HuH-7 (cell line): ENCODE data around the gene PIRT.

Experiments
- DNase-seq: peaks from one replicate; pipeline ENCODE4 v3.0.0; 2011; ENCODE audit warnings: low spot score

The PIRT gene

DNA sequence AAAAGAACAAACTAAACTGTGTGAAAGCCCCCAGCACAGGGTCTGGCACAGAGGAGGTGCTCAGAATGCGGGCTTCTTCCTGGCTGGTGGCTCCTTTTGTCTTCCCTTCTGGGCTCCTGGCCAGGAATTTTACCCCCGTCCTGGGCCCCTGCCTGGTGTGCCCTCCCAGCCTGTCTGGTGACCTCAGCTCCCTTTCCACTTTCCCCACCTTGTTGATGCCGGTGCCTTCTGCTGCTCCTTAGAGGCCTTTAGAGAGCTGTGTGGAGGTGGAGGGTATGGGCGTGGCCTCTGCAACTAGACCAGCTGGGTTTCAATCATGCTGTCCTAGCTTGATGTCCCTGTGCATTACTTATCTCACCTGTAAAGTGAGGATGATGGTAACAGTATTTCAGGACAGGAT lies 16.8 kb downstream of the PIRT start:
- DNase-seq, result no peak

DNA sequence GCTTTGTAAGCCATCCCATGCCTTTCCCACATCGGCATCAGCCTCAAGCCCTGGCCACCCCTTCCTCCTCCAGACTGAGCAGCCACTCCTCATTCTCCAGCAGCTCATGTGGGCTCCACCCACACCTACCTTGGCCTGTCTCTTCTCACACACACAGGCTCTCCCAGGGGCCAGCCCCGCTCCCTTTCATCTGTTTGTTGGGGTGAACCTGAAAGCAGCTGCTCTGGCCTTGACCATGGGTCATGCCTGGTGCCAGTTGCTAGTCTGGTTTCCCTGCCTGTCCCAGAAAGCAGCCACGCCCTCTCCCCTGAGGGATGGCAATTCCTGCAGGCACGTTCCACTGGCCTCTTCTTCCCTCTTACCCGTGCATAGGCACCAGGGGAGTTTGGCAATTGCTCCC lies 22.6 kb downstream of the PIRT start:
- DNase-seq, result no peak

- no peak for DNase-seq
Measured at GRCh38 chr17:10814075-10814474, 23.8 kb downstream of the PIRT start.

DNA sequence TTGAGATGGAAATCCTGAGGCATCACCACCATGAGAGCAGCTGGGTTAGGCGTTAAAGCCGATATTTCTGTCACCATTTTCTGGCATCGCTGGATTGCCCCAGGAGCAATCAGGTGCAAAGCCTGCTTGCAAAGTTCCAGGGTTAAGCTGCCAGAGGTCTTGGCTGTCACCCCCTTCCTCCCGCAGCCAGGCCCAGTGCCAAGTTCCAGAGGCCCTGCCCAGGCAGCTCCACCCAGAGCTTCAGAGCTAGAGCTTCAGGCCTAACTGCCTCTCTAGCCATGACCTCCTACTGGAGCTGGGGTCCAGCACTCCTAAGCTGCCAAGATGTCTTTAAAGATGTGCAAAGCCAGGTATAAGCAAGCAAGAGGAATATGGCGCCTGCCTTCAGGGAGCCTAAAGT lies 25.2 kb downstream of the PIRT start:
- no peak for DNase-seq

GRCh38 chr17:10809605-10810004 lies 28.3 kb downstream of the PIRT start:
- DNase-seq, result no peak

DNA sequence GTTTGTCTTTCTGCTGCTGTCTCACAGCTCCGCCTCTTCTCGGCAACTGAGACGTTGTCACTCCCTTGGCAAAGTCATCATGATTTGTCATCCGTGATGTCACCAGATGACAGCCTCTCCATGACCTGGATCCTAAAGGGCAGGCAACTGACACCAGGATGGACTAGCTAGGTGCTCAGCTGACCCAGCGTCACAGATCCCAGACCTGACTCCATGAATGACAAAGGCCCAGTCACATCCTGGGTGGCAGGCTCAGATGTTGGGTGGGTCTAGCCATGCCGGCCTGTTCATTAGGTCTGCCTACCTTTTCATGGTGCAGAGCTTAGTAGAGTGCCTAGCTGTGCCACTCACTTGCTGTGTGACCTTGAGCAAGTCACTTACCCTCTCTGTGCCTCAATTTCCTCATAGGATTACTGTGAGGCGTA lies 30.2 kb downstream of the PIRT start:
- DNase-seq, result no peak

GRCh38 chr17:10806545-10807262 lies 31.2 kb downstream of the PIRT start:
- DNase-seq, result no peak

DNA sequence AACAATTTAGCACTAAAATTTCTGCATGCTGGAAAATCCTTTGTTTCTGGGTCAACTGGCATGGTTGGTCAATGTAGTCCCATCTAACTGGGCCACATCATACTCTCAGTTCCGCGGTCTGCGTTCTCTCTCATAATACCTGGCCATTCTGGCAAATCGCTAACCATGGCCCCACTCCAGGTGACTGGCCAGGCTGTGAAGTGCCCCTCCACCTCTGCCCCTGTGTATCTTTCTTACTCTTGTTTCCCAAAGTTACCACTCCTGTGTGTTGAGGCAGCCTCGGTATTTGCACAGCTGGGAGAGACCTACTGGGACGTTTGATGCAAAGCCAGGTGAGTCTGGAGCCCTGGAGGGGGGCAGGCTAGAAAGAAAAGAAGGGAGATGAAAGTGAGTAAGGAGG lies 32.0 kb downstream of the PIRT start:
- no peak for DNase-seq

- no peak for DNase-seq
Measured at GRCh38 chr17:10804546-10804945, 33.3 kb downstream of the PIRT start.

DNA sequence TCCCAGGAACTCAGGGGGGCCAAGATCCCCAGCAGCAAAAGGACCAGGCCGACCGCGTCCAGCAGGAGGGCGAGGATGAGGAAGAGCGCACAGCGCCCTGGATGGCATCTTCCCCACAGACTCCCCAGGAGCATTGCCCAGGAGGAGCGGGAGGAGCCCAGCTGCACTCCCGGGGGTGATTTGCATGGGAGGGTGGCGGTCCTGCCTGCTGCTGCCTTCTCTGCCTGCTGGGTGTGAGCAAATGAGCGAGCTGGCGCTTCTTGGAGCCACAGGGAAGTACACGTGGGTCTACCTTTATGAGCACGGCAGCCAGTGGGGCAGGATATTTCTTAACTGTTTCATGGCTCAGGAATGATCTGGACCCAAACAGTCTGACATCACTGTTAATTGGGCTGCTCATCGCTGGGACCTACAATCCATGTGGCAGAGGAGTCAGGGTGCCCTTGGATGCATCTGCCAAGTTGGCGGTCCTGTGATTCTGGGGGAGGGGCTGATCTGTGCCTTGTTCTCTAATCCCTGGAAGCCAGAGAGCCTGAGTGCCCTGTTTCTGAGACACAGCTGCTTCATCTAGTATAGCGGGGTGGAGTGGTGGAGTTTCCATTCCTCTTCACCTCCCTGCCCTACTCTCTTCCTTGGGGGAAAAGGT lies 33.9 kb downstream of the PIRT start, which contains the start of gene TMEM238L:
Gene TMEM238L, minus strand, starts transcription at position 270 of the 646 bp plus-strand sequence. Its CDS starts 136 bp downstream, at position 134.
- DNase-seq, result no peak

DNA sequence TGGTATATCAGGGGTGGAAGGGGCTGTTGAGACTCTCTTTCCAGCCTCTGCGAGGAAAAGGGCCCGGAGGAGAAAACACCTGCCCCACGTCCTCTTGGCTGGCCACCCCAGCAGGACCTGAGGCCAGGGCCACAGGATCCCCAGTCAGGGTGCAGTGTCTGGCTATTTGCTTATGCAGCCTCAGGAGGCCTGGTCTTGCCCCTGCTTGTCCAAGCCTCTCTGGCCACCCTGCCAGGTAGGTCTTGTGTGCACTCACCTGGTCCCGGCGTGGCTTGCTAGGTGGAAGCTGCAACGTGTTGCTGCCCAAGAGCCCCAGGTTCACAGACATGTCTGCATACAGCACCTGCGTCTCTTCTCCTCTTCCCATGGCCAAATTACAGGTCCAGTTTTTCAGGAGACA lies 34.5 kb downstream of the PIRT start:
- DNase-seq, result no peak

DNA sequence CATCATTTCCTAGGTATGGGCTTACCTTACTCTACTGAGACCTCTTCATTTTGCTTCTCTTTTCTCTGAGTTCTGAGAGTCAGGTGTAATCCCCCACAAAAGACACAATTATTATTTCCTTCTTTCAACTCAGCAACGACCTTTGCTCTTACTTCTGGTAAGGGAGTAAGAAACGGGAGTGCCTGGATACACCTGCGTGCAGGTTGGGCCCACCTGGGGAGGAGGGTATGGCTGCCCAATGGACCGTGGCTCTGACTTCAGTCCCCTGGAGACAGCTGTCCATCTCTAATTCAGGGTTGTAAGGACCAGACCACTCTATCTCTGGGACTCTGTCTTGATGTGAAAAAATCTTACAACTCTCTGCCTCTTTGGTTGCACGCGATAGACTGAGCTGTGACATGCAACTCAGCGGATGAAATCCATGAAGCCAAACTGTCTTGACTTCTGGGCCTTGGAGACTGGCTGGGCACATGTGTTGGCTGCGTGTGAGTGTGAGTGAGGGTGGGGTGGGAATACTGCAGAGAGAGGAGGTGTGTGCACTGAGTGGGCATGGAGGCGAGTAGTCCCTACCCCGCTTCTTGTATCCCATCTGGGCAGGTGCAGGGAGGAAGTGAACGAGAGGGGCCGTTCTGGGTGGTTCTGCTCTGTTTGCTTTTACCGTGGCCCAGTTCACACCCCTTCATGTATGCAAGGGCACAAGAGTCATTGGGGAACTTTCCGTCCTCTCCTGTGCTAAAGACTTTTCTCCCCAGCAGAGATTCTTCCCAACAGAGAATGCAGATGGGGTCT lies 35.2 kb downstream of the PIRT start:
- no peak for DNase-seq

DNA sequence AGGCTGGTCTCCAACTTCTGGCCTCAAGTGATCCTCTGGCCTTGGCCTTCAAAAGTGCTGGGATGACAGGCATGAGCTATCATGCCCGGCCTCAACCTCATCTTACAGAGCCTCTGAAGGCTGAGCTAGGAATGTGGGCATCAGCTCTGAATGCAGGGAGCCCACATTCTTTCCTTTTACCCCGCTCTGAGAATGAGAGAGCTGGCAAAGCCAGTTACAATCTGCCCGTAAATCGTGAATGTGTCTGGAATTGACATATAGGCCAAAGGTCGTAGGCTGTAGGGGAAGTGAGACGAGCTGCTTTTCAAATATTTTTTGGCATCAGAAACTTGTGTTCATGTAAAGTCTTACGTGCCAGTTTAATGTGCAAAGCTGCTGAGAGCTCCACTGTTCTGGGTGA lies 38.5 kb downstream of the PIRT start:
- DNase-seq, result no peak

DNA sequence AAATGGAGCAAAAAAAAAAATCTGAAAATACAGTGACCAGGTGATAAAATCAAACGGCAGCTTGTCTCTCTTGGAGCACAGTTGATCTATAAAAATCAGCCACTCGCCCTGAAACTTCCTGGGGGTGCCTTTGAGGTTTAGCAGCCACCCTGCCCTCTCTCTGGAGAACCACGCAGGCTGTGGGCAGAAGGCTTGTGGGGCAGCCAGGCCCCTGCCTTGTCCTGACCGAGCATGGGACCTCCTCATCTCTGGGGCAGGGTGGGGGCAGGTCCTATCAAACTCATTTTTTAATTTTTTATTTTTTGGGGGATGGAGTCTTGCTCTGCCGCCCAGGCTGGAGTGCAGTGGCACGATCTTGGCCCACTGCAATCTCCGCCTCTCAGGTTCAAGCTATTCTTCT lies 39.0 kb downstream of the PIRT start:
- no peak for DNase-seq

- DNase-seq, result no peak
Measured at GRCh38 chr17:10798332-10798749, 39.5 kb downstream of the PIRT start.

GRCh38 chr17:10797476-10798328 lies 40.2 kb downstream of the PIRT start:
- peak; percentile 13 for DNase-seq

DNA sequence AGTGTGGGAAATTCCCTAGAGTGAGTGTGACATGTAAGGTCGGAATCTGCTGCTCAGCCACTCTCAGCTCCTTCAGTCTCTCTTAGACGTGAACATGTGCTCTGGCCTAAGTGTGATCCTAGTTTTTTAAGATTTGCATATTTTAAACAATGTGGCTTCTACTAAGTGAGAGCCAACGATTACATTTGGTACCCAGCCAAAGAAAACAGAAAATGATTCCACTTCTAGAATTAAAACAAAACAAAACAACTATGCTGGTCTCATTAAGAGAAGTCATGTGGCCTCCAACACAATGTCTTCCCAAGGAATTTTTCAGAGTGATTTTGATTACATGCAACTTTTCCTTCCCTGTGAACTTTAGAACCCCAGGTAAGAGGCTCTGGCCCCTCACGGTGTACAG lies 44.1 kb downstream of the PIRT start:
- no peak for DNase-seq

- no peak for DNase-seq
Measured at GRCh38 chr17:10793256-10793655, 44.6 kb downstream of the PIRT start.

- no peak for DNase-seq
Measured at GRCh38 chr17:10792151-10792550, 45.7 kb downstream of the PIRT start.

- no peak for DNase-seq
Measured at GRCh38 chr17:10790491-10791401, 47.1 kb downstream of the PIRT start.

DNA sequence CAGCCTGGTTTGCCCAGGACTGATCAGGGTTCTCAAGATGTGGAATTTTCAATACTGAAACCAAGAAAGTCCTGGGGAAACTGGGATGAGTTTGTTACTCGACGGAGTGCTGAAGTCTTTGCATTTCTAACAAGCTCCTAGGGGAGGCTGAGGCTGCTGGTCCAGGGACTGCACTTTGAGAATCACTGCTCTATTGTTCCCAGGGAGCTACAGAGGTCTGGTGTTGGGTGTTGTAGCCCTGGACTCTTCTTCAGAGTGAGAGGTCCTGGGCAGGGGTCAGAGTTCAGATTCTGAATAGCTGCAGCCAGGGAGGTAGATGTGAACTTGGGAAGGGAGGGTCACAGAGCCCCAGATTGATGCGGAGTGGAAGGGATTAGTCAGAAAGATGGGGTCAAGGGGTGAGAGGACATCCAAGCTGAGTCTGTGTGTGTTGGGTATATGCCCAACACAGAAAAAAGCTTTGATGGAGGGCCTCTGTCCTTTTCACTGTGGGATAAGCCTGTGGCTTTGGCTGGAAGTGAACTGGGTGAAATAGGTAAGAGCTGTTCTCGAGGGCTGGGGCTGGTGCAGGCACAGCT lies 48.1 kb downstream of the PIRT start:
- no peak for DNase-seq
